NOMO-1 (cell line): Measurements from ENCODE around the gene FOXP1.

Experiments used
- DNase-seq, 2 experiments: peaks; one replicate each; lab custom pipeline; 2025; ENCODE audit not compliant: unreplicated experiment in 2 of 2; lab: John Stamatoyannopoulos, UW

The FOXP1 gene

GRCh38 chr3:71316066-71316777, 267.3 kb downstream of the FOXP1 start:
- no peak for DNase-seq

GRCh38 chr3:71315431-71315830, 268.1 kb downstream of the FOXP1 start:
- no peak for DNase-seq

- DNase-seq: no peak
These were observed 269.7 kb downstream of the FOXP1 start for GRCh38 chr3:71313844-71314243.

GRCh38 chr3:71312461-71312860, 271.1 kb downstream of the FOXP1 start:
- DNase-seq: no peak

GRCh38 chr3:71311661-71312046, 271.9 kb downstream of the FOXP1 start:
- DNase-seq: no peak

- DNase-seq: no peak
These were observed 272.4 kb downstream of the FOXP1 start for GRCh38 chr3:71310980-71311660.

- DNase-seq: no peak
These were observed 273.1 kb downstream of the FOXP1 start for GRCh38 chr3:71310359-71310979.

- DNase-seq: no peak
These were observed 273.6 kb downstream of the FOXP1 start for GRCh38 chr3:71309886-71310285.

GRCh38 chr3:71309342-71309741, 274.2 kb downstream of the FOXP1 start:
- DNase-seq: no peak

GRCh38 chr3:71308836-71309235, 274.7 kb downstream of the FOXP1 start:
- DNase-seq: no peak

- no peak for DNase-seq
These were observed 275.4 kb downstream of the FOXP1 start for GRCh38 chr3:71307991-71308697.

- DNase-seq: no peak
These were observed 278.0 kb downstream of the FOXP1 start for GRCh38 chr3:71305231-71306206.

GRCh38 chr3:71304684-71305083, 278.8 kb downstream of the FOXP1 start:
- no peak for DNase-seq

GRCh38 chr3:71304247-71304646, 279.3 kb downstream of the FOXP1 start:
- DNase-seq: no peak

GRCh38 chr3:71303627-71304200, 279.8 kb downstream of the FOXP1 start:
- DNase-seq: no peak

GRCh38 chr3:71302604-71303003, 280.9 kb downstream of the FOXP1 start:
- no peak for DNase-seq

- no peak for DNase-seq
These were observed 282.6 kb downstream of the FOXP1 start for GRCh38 chr3:71300951-71301393.

- no peak for DNase-seq
These were observed 284.4 kb downstream of the FOXP1 start for GRCh38 chr3:71299160-71299559.

- DNase-seq: no peak
These were observed 288.6 kb downstream of the FOXP1 start for GRCh38 chr3:71294919-71295318.

GRCh38 chr3:71290301-71290700, 293.2 kb downstream of the FOXP1 start:
- DNase-seq: no peak
